ENCODE measurements around the gene TBP.
"Not testable (repeated sequence)": the region's sequence is repeated elsewhere in the genome, so short reads cannot be mapped to it uniquely, and the experiment has no call there.

TBP gene

GRCh38 chr6:170612256-170612804 lies 58.2 kb downstream of the TBP start:
- DNase-seq, result not testable (repeated sequence)

- DNase-seq, result not testable (repeated sequence)
Measured at GRCh38 chr6:170616020-170616554, 61.9 kb downstream of the TBP start.

Data from activated CD4-positive, alpha-beta T cell treated with anti-CD3 and anti-CD28 coated beads, Interleukin-2, amount 50 U/mL, for 48 hours (primary cell).